HepG2 (cell line): Measurements from ENCODE around the gene RCC1. TPM values are rescaled to one million over a fixed set of nuclear protein-coding genes. Genes with fewer than 3 reads are reported as not detected.

ENCODE experiments used
- FOSL1 ChIP-seq: sonication (generic); formaldehyde crosslinking; IDR thresholded peaks from 2 replicates; pipeline ENCODE4 v1.9.0; 2021; ENCODE audit warnings: missing genetic modification reagents, borderline replicate concordance
- HOXA5 ChIP-seq: sonication (generic); formaldehyde crosslinking; IDR thresholded peaks from 2 replicates; pipeline ENCODE4 v1.4.0; 2020; ENCODE audit warnings: missing genetic modification reagents
- KLF15 ChIP-seq: sonication (generic); formaldehyde crosslinking; IDR thresholded peaks from 2 replicates; pipeline ENCODE4 v1.8.1; 2023; ENCODE audit warnings: borderline replicate concordance, mild to moderate bottlenecking, inconsistent platforms, missing genetic modification reagents, mixed read lengths
- KMT2A ChIP-seq: sonication (generic); formaldehyde crosslinking; IDR thresholded peaks from 2 replicates; pipeline ENCODE4 v1.4.0; 2020; ENCODE audit warnings: missing genetic modification reagents
- MLLT10 ChIP-seq: sonication (generic); formaldehyde crosslinking; IDR thresholded peaks from 2 replicates; pipeline ENCODE4 v1.4.0; 2020; ENCODE audit warnings: missing genetic modification reagents
- NCOA2 ChIP-seq: sonication (generic); formaldehyde crosslinking; IDR thresholded peaks from 2 replicates; pipeline ENCODE4 v1.8.0; 2022; ENCODE audit warnings: inconsistent platforms
- NR1H2 ChIP-seq: sonication (generic); formaldehyde crosslinking; IDR thresholded peaks from 2 replicates; pipeline ENCODE4 v1.8.1; 2022; ENCODE audit warnings: low read depth, missing genetic modification reagents, borderline replicate concordance
- PHF21A ChIP-seq: sonication (generic); formaldehyde crosslinking; IDR thresholded peaks from 2 replicates; pipeline ENCODE4 v1.5.0; 2020; ENCODE audit warnings: mild to moderate bottlenecking, missing genetic modification reagents
- SIX4 ChIP-seq: sonication (generic); formaldehyde crosslinking; IDR thresholded peaks from 2 replicates; pipeline ENCODE4 v1.4.0; 2020; ENCODE audit warnings: missing genetic modification reagents
- STAG1 ChIP-seq: sonication (generic); formaldehyde crosslinking; IDR thresholded peaks from 2 replicates; pipeline ENCODE4 v1.4.0; 2020; ENCODE audit warnings: missing genetic modification reagents
- TBL1XR1 ChIP-seq: fragments of 150-350 bp; IDR thresholded peaks from 2 replicates; pipeline ENCODE4 v1.6.1; 2014; ENCODE audit warnings: borderline replicate concordance, low read length; ENCODE audit not compliant: partially characterized antibody
- TP53 ChIP-seq: sonication (generic); formaldehyde crosslinking; conservative IDR thresholded peaks from 2 replicates; pipeline ENCODE4 v1.4.0; 2020; ENCODE audit warnings: missing genetic modification reagents
- ZNF225 ChIP-seq: sonication (generic); formaldehyde crosslinking; IDR thresholded peaks from 2 replicates; pipeline ENCODE4 v1.4.0; 2020; ENCODE audit warnings: mild to moderate bottlenecking, missing genetic modification reagents
- ZNF296 ChIP-seq: sonication (generic); formaldehyde crosslinking; conservative IDR thresholded peaks from 2 replicates; pipeline ENCODE4 v1.5.0; 2020; ENCODE audit warnings: mild to moderate bottlenecking, missing genetic modification reagents
- ZNF331 ChIP-seq: sonication (generic); formaldehyde crosslinking; IDR thresholded peaks from 2 replicates; pipeline ENCODE4 v1.4.0; 2020; ENCODE audit warnings: missing genetic modification reagents
- ZNF556 ChIP-seq: sonication (generic); formaldehyde crosslinking; IDR thresholded peaks from 2 replicates; pipeline ENCODE4 v1.4.0; 2020; ENCODE audit warnings: mild to moderate bottlenecking, missing genetic modification reagents, borderline replicate concordance
- ZNF768 ChIP-seq: sonication (generic); formaldehyde crosslinking; IDR thresholded peaks from 2 replicates; pipeline ENCODE4 v1.4.0; 2020; ENCODE audit warnings: missing genetic modification reagents
- ZNF792 ChIP-seq: IDR thresholded peaks from 2 replicates; pipeline ENCODE4 v1.6.1; 2016
- polyA plus RNA-seq, 8 experiments: library from polyadenylated mRNA; depleted of rRNA in 3 of 8; stranded (reverse) in 7 of 8; unstranded in 1 of 8; fragments of >200 nt; fragmentation: Illumina TruSeq in 4 of 8; extraction: Trizol in 4 of 8; gene quantifications; 2 replicates each; pipeline versions ENCODE4 v1.2.1 to v1.2.3, GENCODE V29; 2011 to 2016; ENCODE audit warnings: low read depth in 4 of 8, missing spikeins in 1 of 8, mixed read lengths in 1 of 8; ENCODE audit not compliant: insufficient read depth in 1 of 8
- total RNA-seq, 5 experiments: library from RNA; depleted of rRNA; stranded (reverse); fragments of >200 nt; fragmentation: Illumina TruSeq; extraction: Trizol; gene quantifications; 2 replicates each; pipeline ENCODE4 v1.2.3, GENCODE V29; 2016; ENCODE audit warnings: low read depth in 1 of 5
- TF ChIP-seq, protein P1 (sequence below): sonication (generic); formaldehyde crosslinking; IDR thresholded peaks from 2 replicates; pipeline ENCODE4 v1.5.0; 2020; ENCODE audit warnings: mild to moderate bottlenecking, missing genetic modification reagents, borderline replicate concordance
- TF ChIP-seq, protein P2 (sequence below): sonication (generic); formaldehyde crosslinking; IDR thresholded peaks from 2 replicates; pipeline ENCODE4 v1.5.0; 2020; ENCODE audit warnings: mild to moderate bottlenecking, low read depth, missing genetic modification reagents, borderline replicate concordance
- TF ChIP-seq, protein P3 (sequence below): sonication (generic); formaldehyde crosslinking; IDR thresholded peaks from 2 replicates; pipeline ENCODE4 v1.4.0; 2020; ENCODE audit warnings: missing genetic modification reagents, borderline replicate concordance

Gene RCC1
- total and polyA plus RNA-seq, 2 of the 13 experiments (the other 11 are each of a cell fraction or from before 2014, with no cell fraction given), result 47.2 to 80.8 TPM

DNA sequence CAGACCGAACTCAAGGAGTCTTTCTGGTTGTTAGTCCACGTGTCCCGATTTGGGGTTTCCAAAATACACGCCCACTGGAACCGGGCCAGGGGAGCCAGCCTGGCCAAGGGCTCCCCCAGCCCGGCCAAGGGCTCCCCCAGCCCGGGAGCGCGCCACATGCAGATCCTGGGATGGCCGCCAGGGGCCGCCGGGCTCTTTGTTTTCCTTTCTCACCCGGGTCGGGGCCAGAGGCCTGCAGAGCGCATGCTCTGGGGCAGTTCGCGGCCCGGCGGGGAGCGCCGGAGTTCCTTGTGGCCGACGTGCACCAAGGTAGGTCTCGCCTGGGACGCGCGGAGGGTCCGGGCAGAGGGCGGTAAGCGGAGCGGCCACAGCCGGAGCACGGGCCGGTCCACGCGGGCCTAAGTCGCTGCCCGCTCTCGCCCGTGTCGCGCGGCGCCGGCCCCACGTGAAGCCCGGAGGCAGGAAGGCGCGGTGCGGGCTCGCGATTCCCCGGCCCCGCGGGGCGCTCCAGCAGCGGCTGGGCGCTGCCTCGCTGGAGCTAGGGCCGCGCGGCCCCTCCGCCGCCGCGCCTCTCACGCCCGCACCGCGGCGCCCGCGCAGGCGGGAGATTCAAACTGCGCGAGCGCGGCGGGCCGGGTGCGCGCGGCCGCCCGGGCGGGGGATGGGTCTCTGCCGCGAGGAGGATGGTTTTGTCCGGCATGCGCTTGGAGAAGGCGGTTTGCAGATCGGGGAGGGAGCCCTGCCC lies 12.3 kb downstream of the RCC1 start (continued):
- TF ChIP-seq, protein P1, sequence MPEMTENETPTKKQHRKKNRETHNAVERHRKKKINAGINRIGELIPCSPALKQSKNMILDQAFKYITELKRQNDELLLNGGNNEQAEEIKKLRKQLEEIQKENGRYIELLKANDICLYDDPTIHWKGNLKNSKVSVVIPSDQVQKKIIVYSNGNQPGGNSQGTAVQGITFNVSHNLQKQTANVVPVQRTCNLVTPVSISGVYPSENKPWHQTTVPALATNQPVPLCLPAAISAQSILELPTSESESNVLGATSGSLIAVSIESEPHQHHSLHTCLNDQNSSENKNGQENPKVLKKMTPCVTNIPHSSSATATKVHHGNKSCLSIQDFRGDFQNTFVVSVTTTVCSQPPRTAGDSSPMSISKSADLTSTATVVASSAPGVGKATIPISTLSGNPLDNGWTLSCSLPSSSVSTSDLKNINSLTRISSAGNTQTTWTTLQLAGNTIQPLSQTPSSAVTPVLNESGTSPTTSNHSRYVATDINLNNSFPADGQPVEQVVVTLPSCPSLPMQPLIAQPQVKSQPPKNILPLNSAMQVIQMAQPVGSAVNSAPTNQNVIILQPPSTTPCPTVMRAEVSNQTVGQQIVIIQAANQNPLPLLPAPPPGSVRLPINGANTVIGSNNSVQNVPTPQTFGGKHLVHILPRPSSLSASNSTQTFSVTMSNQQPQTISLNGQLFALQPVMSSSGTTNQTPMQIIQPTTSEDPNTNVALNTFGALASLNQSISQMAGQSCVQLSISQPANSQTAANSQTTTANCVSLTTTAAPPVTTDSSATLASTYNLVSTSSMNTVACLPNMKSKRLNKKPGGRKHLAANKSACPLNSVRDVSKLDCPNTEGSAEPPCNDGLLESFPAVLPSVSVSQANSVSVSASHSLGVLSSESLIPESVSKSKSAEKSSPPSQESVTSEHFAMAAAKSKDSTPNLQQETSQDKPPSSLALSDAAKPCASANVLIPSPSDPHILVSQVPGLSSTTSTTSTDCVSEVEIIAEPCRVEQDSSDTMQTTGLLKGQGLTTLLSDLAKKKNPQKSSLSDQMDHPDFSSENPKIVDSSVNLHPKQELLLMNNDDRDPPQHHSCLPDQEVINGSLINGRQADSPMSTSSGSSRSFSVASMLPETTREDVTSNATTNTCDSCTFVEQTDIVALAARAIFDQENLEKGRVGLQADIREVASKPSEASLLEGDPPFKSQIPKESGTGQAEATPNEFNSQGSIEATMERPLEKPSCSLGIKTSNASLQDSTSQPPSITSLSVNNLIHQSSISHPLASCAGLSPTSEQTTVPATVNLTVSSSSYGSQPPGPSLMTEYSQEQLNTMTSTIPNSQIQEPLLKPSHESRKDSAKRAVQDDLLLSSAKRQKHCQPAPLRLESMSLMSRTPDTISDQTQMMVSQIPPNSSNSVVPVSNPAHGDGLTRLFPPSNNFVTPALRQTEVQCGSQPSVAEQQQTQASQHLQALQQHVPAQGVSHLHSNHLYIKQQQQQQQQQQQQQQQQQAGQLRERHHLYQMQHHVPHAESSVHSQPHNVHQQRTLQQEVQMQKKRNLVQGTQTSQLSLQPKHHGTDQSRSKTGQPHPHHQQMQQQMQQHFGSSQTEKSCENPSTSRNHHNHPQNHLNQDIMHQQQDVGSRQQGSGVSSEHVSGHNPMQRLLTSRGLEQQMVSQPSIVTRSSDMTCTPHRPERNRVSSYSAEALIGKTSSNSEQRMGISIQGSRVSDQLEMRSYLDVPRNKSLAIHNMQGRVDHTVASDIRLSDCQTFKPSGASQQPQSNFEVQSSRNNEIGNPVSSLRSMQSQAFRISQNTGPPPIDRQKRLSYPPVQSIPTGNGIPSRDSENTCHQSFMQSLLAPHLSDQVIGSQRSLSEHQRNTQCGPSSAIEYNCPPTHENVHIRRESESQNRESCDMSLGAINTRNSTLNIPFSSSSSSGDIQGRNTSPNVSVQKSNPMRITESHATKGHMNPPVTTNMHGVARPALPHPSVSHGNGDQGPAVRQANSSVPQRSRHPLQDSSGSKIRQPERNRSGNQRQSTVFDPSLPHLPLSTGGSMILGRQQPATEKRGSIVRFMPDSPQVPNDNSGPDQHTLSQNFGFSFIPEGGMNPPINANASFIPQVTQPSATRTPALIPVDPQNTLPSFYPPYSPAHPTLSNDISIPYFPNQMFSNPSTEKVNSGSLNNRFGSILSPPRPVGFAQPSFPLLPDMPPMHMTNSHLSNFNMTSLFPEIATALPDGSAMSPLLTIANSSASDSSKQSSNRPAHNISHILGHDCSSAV (CRISPR knock-in tag), result no peak
- TF ChIP-seq ZNF556 (CRISPR knock-in tag), result no peak
- peak; percentile 48; the same call in 1 of the 2 replicates for TF ChIP-seq SIX4
- TF ChIP-seq ZNF331 (CRISPR knock-in tag), result no peak
- TF ChIP-seq ZNF792 (CRISPR knock-in tag), result peak; percentile 75; the same call in 1 of the 2 replicates
- TF ChIP-seq TBL1XR1, result no peak
- peak; percentile 54; the same call in 1 of the 2 replicates for TF ChIP-seq ZNF768 (CRISPR knock-in tag)
- no peak for TF ChIP-seq ZNF225 (CRISPR knock-in tag)
- no peak for TF ChIP-seq MLLT10 (CRISPR knock-in tag)
- TF ChIP-seq, protein P2, sequence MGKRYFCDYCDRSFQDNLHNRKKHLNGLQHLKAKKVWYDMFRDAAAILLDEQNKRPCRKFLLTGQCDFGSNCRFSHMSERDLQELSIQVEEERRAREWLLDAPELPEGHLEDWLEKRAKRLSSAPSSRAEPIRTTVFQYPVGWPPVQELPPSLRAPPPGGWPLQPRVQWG (CRISPR knock-in tag), result no peak
- TF ChIP-seq, protein P3, sequence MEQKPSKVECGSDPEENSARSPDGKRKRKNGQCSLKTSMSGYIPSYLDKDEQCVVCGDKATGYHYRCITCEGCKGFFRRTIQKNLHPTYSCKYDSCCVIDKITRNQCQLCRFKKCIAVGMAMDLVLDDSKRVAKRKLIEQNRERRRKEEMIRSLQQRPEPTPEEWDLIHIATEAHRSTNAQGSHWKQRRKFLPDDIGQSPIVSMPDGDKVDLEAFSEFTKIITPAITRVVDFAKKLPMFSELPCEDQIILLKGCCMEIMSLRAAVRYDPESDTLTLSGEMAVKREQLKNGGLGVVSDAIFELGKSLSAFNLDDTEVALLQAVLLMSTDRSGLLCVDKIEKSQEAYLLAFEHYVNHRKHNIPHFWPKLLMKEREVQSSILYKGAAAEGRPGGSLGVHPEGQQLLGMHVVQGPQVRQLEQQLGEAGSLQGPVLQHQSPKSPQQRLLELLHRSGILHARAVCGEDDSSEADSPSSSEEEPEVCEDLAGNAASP (CRISPR knock-in tag), result peak; percentile 53; the same call in 1 of the 2 replicates
- TF ChIP-seq KMT2A, result 0 out of 2 replicates have a peak, but pooled peaks have one; percentile 17
- no peak for TF ChIP-seq NR1H2 (CRISPR knock-in tag)
- TF ChIP-seq ZNF296 (CRISPR knock-in tag), result no peak
- TF ChIP-seq STAG1 (CRISPR knock-in tag), result peak; percentile 89
- peak; percentile 43; the same call in 1 of the 2 replicates for TF ChIP-seq PHF21A
- no peak for TF ChIP-seq KLF15
- TF ChIP-seq NCOA2 (CRISPR knock-in tag), result peak; percentile 25; the same call in 1 of the 2 replicates
- TF ChIP-seq TP53 (CRISPR knock-in tag), result no peak
- peak; percentile 32; the same call in 1 of the 2 replicates for TF ChIP-seq HOXA5 (CRISPR knock-in tag)
- no peak for TF ChIP-seq FOSL1 (CRISPR knock-in tag)
